Aorta (tissue), 5 donors: ENCODE data around the gene TBC1D22A. TPM values are rescaled to one million over a fixed set of nuclear protein-coding genes. Genes with fewer than 3 reads are reported as not detected.
"Not testable (repeated sequence)": the region's sequence is repeated elsewhere in the genome, so short reads cannot be mapped to it uniquely, and the experiment has no call there.

Experiments
- ATAC-seq: fragments of 200-7000 bp; cut with Tn5 transposase; one replicate; pipeline ENCODE4 v1.9.1; 2022; ENCODE audit warnings: moderate library complexity; ENCODE audit not compliant: low FRiP score
- DNase-seq, 2 donors: peaks; one replicate each; pipeline ENCODE4 v3.0.0-alpha.2; 2020
- H3K27ac ChIP-seq, 2 donors: one replicate each; pipeline ENCODE4 v1.5.1; 2013; ENCODE audit warnings: low read length in 2 of 2, mild to moderate bottlenecking in 2 of 2, moderate library complexity in 2 of 2, control low read depth in 1 of 2, inconsistent platforms in 1 of 2, low read depth in 1 of 2
- H3K27me3 ChIP-seq, 2 donors: one replicate each; pipeline ENCODE4 v1.6.1; 2013; ENCODE audit warnings: control low read depth in 1 of 2, low read length in 1 of 2, mild to moderate bottlenecking in 1 of 2, moderate library complexity in 1 of 2; ENCODE audit not compliant: insufficient read depth in 2 of 2, control insufficient read depth in 1 of 2
- H3K36me3 ChIP-seq, 2 donors: one replicate each; pipeline ENCODE4 v1.6.1; 2013; ENCODE audit warnings: control low read depth in 1 of 2, low read length in 1 of 2, mild to moderate bottlenecking in 1 of 2; ENCODE audit not compliant: insufficient read depth in 2 of 2, control insufficient read depth in 1 of 2
- H3K4me1 ChIP-seq, 2 donors: one replicate each; pipeline ENCODE4 v1.6.1; 2013; ENCODE audit warnings: low read length in 2 of 2, control low read depth in 1 of 2, mild to moderate bottlenecking in 1 of 2, moderate library complexity in 1 of 2; ENCODE audit not compliant: insufficient read depth in 2 of 2, control insufficient read depth in 1 of 2
- H3K4me3 ChIP-seq, 2 donors: one replicate each; pipeline ENCODE4 v1.5.1; 2013; ENCODE audit warnings: low read length in 2 of 2, control low read depth in 1 of 2, mild to moderate bottlenecking in 1 of 2
- H3K9me3 ChIP-seq: one replicate; pipeline ENCODE4 v1.6.1; 2013; ENCODE audit warnings: mild to moderate bottlenecking, low read length; ENCODE audit not compliant: control insufficient read depth
- WGBS, 2 donors: extraction: QIAGEN DNeasy Blood & Tissue Kit; methylation state at CpG; one replicate each; pipeline ENCODE4 v1.1.7; 2013; 5-methylcytosine and 5-hydroxymethylcytosine counted together
- intact Hi-C, 2 donors: fragments of 100-400 bp; cut with DNase I; formaldehyde crosslinking; loops; one replicate each; pipeline versions ENCODE4 v1.14.2 to v1.15.0; 2022
- polyA plus RNA-seq, 2 donors: library from polyadenylated mRNA; stranded (reverse); fragments of 200-250 nt; gene quantifications; one replicate each; pipeline ENCODE4 v1.2.3, GENCODE V29; 2013
- total RNA-seq, 2 donors: library from RNA; stranded (reverse); fragmentation: NEBNext Ultra II Directional; extraction: Animal tissue kit (Norgen Biotek cat#: 25700); gene quantifications; one replicate each; pipeline ENCODE4 v1.2.1, GENCODE V29; 2021
- donor health status: healthy with polysubstance abuse.
- donor health status: Bipolar disorder and iron deficiency.
- donor health status: DM: no; HTN: no; CAD: no.
- donor health status: DM: no; HTN: no; CAD: no.
- donor health status: DM: yes; HTN: yes; CAD: no.

TBC1D22A gene
- total and polyA plus RNA-seq, 4 donors: 10.8 to 37.1 (median 17.9) TPM

- ATAC-seq: no peak
- peak in 1 of 2 donors; percentile 47 for DNase-seq
- no peak overlapping the region for H3K27ac ChIP-seq
- WGBS, 2 donors: 95% methylated on average over 5 of the region's 5 CpGs
- H3K4me3 ChIP-seq: no peak overlapping the region
- H3K4me1 ChIP-seq: no peaks in the 10 kb centered on the region
- no peaks in the 10 kb centered on the region for H3K27me3 ChIP-seq
- no peaks in the 10 kb centered on the region for H3K9me3 ChIP-seq
- intact Hi-C loops: no loop called here
- H3K36me3 ChIP-seq: no peaks in the 10 kb centered on the region
Observed at GRCh38 chr22:47166033-47166404, 403.6 kb downstream of the TBC1D22A start.

- Histone ChIP-seq H3K36me3 (no peaks in the 10 kb centered on the region), H3K4me1 (no peaks in the 10 kb centered on the region), H3K27me3 (no peaks in the 10 kb centered on the region), H3K4me3 (no peak overlapping the region), H3K9me3 (no peaks in the 10 kb centered on the region), H3K27ac (no peak overlapping the region)
- ATAC-seq (no peak), DNase-seq (peak; percentile 32 to 36)
- intact Hi-C loops: no loop called here
- WGBS, 2 donors: 97% methylated on average over 10 of the region's 10 CpGs
Observed at GRCh38 chr22:47166446-47167016, 404.1 kb downstream of the TBC1D22A start.

- no peaks in the 10 kb centered on the region for H3K4me1 ChIP-seq
- no peak for DNase-seq
Observed at GRCh38 chr22:47167056-47167455, 404.6 kb downstream of the TBC1D22A start.

GRCh38 chr22:47167921-47168320 lies 405.5 kb downstream of the TBC1D22A start:
- H3K9me3 ChIP-seq, intact Hi-C loops, H3K27ac ChIP-seq, ATAC-seq, H3K36me3 ChIP-seq, H3K27me3 ChIP-seq, H3K4me3 ChIP-seq, H3K4me1 ChIP-seq: not testable (repeated sequence)
- peak in 1 of 2 donors; percentile 15 for DNase-seq
- 97% methylated on average over 6 of the region's 6 CpGs for WGBS, 2 donors

More at GRCh38 chr22:47167056-47167455, 404.6 kb downstream of the TBC1D22A start:
- H3K27me3 ChIP-seq: no peaks in the 10 kb centered on the region
- no peaks in the 10 kb centered on the region for H3K36me3 ChIP-seq
- 96% methylated on average over 10 of the region's 10 CpGs for WGBS, 2 donors
- ATAC-seq: no peak
- H3K27ac ChIP-seq: no peak overlapping the region
- intact Hi-C loops: no loop called here
- no peak overlapping the region for H3K4me3 ChIP-seq
- H3K9me3 ChIP-seq: no peaks in the 10 kb centered on the region

GRCh38 chr22:47168441-47168840 lies 406.0 kb downstream of the TBC1D22A start:
- whole genome bisulfite sequencing, 2 donors: 96 to 97% methylated on average over 14 of the region's 14 CpGs
- DNase-seq: peak; percentile 24 to 59
- H3K36me3 ChIP-seq: no peaks in the 10 kb centered on the region
- intact Hi-C loops: no loop called here
- no peaks in the 10 kb centered on the region for H3K4me1 ChIP-seq
- H3K27me3 ChIP-seq: no peaks in the 10 kb centered on the region
- H3K4me3 ChIP-seq: no peak overlapping the region
- no peak for ATAC-seq
- no peak overlapping the region for H3K27ac ChIP-seq
- peaks cover 2% of the 10 kb centered on the region for H3K9me3 ChIP-seq

- 87 to 88% methylated on average over 25 of the region's 25 CpGs for WGBS, 2 donors
- no peak for ATAC-seq
- Histone ChIP-seq H3K27me3 (no peaks in the 10 kb centered on the region), H3K9me3 (peaks cover 2% of the 10 kb centered on the region), H3K4me3 (no peak overlapping the region), H3K36me3 (no peaks in the 10 kb centered on the region), H3K27ac (no peak overlapping the region), H3K4me1 (no peaks in the 10 kb centered on the region)
- peak; percentile 40 to 67 for DNase-seq
- intact Hi-C loops: no loop called here
Observed at GRCh38 chr22:47168900-47169800, 406.7 kb downstream of the TBC1D22A start.

- H3K36me3 ChIP-seq: peaks cover 0 to 1% of the 10 kb centered on the region in 2 donors
- no peaks in the 10 kb centered on the region for H3K27me3 ChIP-seq
- intact Hi-C loops: no loop called here
- DNase-seq (peak; percentile 37 to 59), ATAC-seq (no peak)
- WGBS, 2 donors: 84 to 90% methylated on average over 9 of the region's 9 CpGs
- no peak overlapping the region for H3K27ac ChIP-seq
- H3K4me3 ChIP-seq: no peak overlapping the region
- peaks cover 2% of the 10 kb centered on the region for H3K9me3 ChIP-seq
- no peaks in the 10 kb centered on the region for H3K4me1 ChIP-seq
Observed at GRCh38 chr22:47169801-47170140, 407.3 kb downstream of the TBC1D22A start.

- WGBS, 2 donors: 87 to 94% methylated on average over 21 of the region's 21 CpGs
- H3K36me3 ChIP-seq, H3K9me3 ChIP-seq, ATAC-seq, H3K27me3 ChIP-seq, H3K4me1 ChIP-seq, intact Hi-C loops, H3K27ac ChIP-seq, H3K4me3 ChIP-seq: not testable (repeated sequence)
- peak; percentile 29 to 70 for DNase-seq
Observed at GRCh38 chr22:47170511-47171440, 408.3 kb downstream of the TBC1D22A start.
